Motor neuron (in vitro differentiated cells): ENCODE data around the gene CYP2U1. TPM values are rescaled to one million over a fixed set of nuclear protein-coding genes. Genes with fewer than 3 reads are reported as not detected.
A peak's percentile ranks its signal among the peaks of the same experiment; 100 is the strongest.

Experiments
- ATAC-seq, 8 experiments: fragments of 200-7000 bp; cut with Tn5 transposase; replicated peaks in 6 of 8; 2 replicates each; pipeline ENCODE4 v1.8.0; 2021; ENCODE audit warnings: mild to moderate bottlenecking in 8 of 8, moderate library complexity in 8 of 8
- H3K27ac ChIP-seq, 2 donors: fragments of 250-450 bp; sonication (Bioruptor Pico); 2 replicates each; pipeline ENCODE4 v1.9.0; 2021; ENCODE audit warnings: antibody characterized with exemption in 2 of 2, mild to moderate bottlenecking in 2 of 2, moderate library complexity in 1 of 2
- H3K4me1 ChIP-seq, 2 donors: fragments of 250-450 bp; sonication (Bioruptor Pico); replicated peaks in 1 of 2; 2 replicates each; pipeline ENCODE4 v1.6.1; 2021; ENCODE audit warnings: antibody characterized with exemption in 2 of 2, mild to moderate bottlenecking in 2 of 2, moderate library complexity in 1 of 2
- H3K4me3 ChIP-seq, 5 donors: fragments of 250-450 bp; sonication (Bioruptor Pico); 2 replicates each; pipeline ENCODE4 v1.9.0; 2021; ENCODE audit warnings: antibody characterized with exemption in 5 of 5, mild to moderate bottlenecking in 5 of 5, moderate library complexity in 4 of 5
- WGBS, 10 experiments: fragments of 450-650 bp; shearing (Covaris generic); methylation state at CpG; one replicate each; pipeline ENCODE4 v1.0.0; 2022; 5-methylcytosine and 5-hydroxymethylcytosine counted together
- in situ Hi-C, 9 experiments: fragments of 400-800 bp; cut with MboI; loops; one replicate each; pipeline ENCODE4 v1.15.0; 2021; ENCODE audit warnings: low sequenced_read_pairs in 9 of 9, low pct_unique_long_range_greater_than_20kb in 2 of 9; ENCODE audit not compliant: unreplicated experiment in 9 of 9
- total RNA-seq, 8 experiments: library from RNA; unstranded; fragments of 300-600 nt; gene quantifications; 2 replicates each; pipeline versions ENCODE4 v1.2.3 to v1.2.4, GENCODE V29; 2022

The CYP2U1 gene
- total RNA-seq, 8 experiments from 2014 or later, result 4.2 to 12.8 (median 5.5) TPM

GRCh38 chr4:107996949-107997788 is 65.8 kb downstream of the CYP2U1 start:
- 13 to 100% (median 78%) methylated on average over 1 to 4 of the region's 5 CpGs; no CpG with 5 or more reads in 1 of the 10 experiments for WGBS, 10 experiments
- in situ Hi-C loops, result no loop called here
- Histone ChIP-seq H3K27ac (no peak overlapping the region), H3K4me3 (no peak overlapping the region), H3K4me1 (peaks cover 0 to under 1% of the 10 kb centered on the region in 2 donors)
- peak in 6 of 8 experiments; percentile 32 to 54 (median 40) for ATAC-seq

- H3K4me3 ChIP-seq, result no peak overlapping the region
- ATAC-seq, result peak in 2 of 8 experiments; percentile 14
- no peaks in the 10 kb centered on the region for H3K4me1 ChIP-seq
- 78 to 100% (median 96%) methylated on average over 1 to 2 of the region's 2 CpGs; no CpG with 5 or more reads in 2 of the 10 experiments for WGBS, 10 experiments
- H3K27ac ChIP-seq, result no peak overlapping the region
- in situ Hi-C loops, result no loop called here
Measured at GRCh38 chr4:107997794-107998193, 66.4 kb downstream of the CYP2U1 start.

- 67 to 100% (median 100%) methylated on average over 1 to 2 of the region's 2 CpGs; no CpG with 5 or more reads in 2 of the 10 experiments for WGBS, 10 experiments
- no peak for ATAC-seq
- in situ Hi-C loops, result loop anchor here in 3 of 9 experiments (25.0 kb wide), 2 partner anchors 562 to 587 kb away; no protein-coding TSS in a partner anchor
- Histone ChIP-seq H3K27ac (no peak overlapping the region), H3K4me1 (no peaks in the 10 kb centered on the region), H3K4me3 (no peak overlapping the region)
Measured at GRCh38 chr4:107999932-108000539, 68.7 kb downstream of the CYP2U1 start.

- WGBS, 10 experiments, result 80 to 100% (median 100%) methylated on average over 1 to 3 of the region's 3 CpGs; no CpG with 5 or more reads in 2 of the 10 experiments
- in situ Hi-C loops, result loop anchor here in 3 of 9 experiments (25.0 kb wide), 2 partner anchors 561 to 586 kb away; no protein-coding TSS in a partner anchor
- Histone ChIP-seq H3K4me3 (no peak overlapping the region), H3K27ac (no peak overlapping the region), H3K4me1 (no peaks in the 10 kb centered on the region)
- no peak for ATAC-seq
Measured at GRCh38 chr4:108001540-108002135, 70.3 kb downstream of the CYP2U1 start.

Other genes with a start within 250 kb of the CYP2U1 start
- gene PAPSS1, start 211.3 kb upstream of the CYP2U1 start, total RNA-seq, result 10 to 100 TPM; 55.1 to 97.3 (median 77.7) TPM
- 10 to 100 TPM in 3 of 8 experiments, 1 to 10 TPM in 2, under 1 TPM in 3; 0.38 to 34.1 (median 2.4) TPM for gene SGMS2, start 106.6 kb upstream of the CYP2U1 start, total RNA-seq
- 10 to 100 TPM in 7 of 8 experiments, 1 to 10 TPM in 1; 7.0 to 49.2 (median 17.7) TPM for gene HADH, start 58.3 kb downstream of the CYP2U1 start, total RNA-seq
- gene LEF1, start 237.4 kb downstream of the CYP2U1 start, total RNA-seq, result 10 to 100 TPM in 2 of 8 experiments, 1 to 10 TPM in 5, under 1 TPM in 1; 0.43 to 43.6 (median 1.5) TPM